H1 (cell line): ENCODE results near the gene HIVEP3. TPM values are rescaled to one million over a fixed set of nuclear protein-coding genes. Genes with fewer than 3 reads are reported as not detected.

Source experiments
- E2F6 ChIP-seq: IDR thresholded peaks from 2 replicates; pipeline ENCODE4 v1.6.1; 2012; ENCODE audit warnings: inconsistent platforms
- SIX5 ChIP-seq: IDR thresholded peaks from 2 replicates; pipeline ENCODE4 v1.6.1; 2011; ENCODE audit warnings: mild to moderate bottlenecking, low read depth, low read length
- YY1 ChIP-seq: IDR thresholded peaks from 2 replicates; pipeline ENCODE4 v1.6.1; 2011; ENCODE audit warnings: low read depth, mild to moderate bottlenecking, low read length
- polyA plus RNA-seq, 7 experiments: library from polyadenylated mRNA; depleted of rRNA in 3 of 7; stranded (reverse) in 5 of 7; unstranded in 2 of 7; fragments of >200 nt in 5 of 7; fragments of 200-250 nt in 2 of 7; gene quantifications; 1 replicate in 5 of 7; 2 replicates in 1 of 7; 4 replicates in 1 of 7; pipeline versions ENCODE4 v1.2.1 to v1.2.3, GENCODE V29; 2011 to 2013; ENCODE audit warnings: missing spikeins in 2 of 7, mixed read lengths in 2 of 7
- total RNA-seq: library from RNA; stranded (reverse); fragmentation: NEBNext Ultra II Directional; extraction: Animal tissue kit (Norgen Biotek cat#: 25700); gene quantifications from 2 replicates; pipeline ENCODE4 v1.2.1, GENCODE V29; 2021

HIVEP3 gene
- total and polyA plus RNA-seq, 2 of the 8 experiments (the other 6 are each of a cell fraction or from before 2014, with no cell fraction given) = 0.24 to 0.69 TPM

GRCh38 chr1:41493626-41494350 lies 424.9 kb downstream of the HIVEP3 start (continued):
- TF ChIP-seq SIX5 = no peak
- no peak for TF ChIP-seq E2F6
- no peak for TF ChIP-seq YY1
